ENCODE results near the gene TJP1.

DNA sequence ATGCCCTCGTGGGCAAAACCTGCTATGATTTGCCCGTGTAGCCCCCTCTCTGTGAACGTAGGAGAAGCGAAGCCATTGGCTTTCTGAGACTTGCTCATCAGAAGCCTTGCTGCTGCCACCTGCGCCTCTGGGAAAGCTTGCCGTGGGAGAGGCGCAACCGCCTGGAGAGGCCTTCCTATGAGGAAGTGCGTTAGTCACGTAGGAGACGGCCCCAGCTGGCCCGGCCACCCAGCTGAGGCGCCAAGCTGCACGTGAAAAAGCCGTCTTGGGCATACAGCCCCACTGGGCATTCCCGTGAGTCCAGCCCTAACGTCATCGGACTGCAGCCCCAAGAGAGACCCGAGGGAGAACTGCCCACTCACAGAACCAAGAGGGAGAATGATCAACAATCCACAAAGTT is 49.1 kb upstream of the TJP1 start:
- no peak for TF ChIP-seq EZH2phosphoT487 (IDR thresholded peaks at IDR 0.05; ENCODE audit: insufficient read depth, low read depth)
- no peak for TF ChIP-seq EZH2 (IDR thresholded peaks at IDR 0.05; ENCODE audit: insufficient read depth, poor library complexity, severe bottlenecking)

All from GM23248 (cell line).